Uterus (tissue), 2 donors: ENCODE measurements around the gene NUP133.

Source experiments
- CTCF ChIP-seq, 4 experiments: fragments of 200-600 bp in 2 of 4; fragments of 450-650 bp in 2 of 4; sonication (generic) in 2 of 4; IDR thresholded peaks; one replicate each; pipeline ENCODE4 v1.5.1; 2016 to 2019; ENCODE audit warnings: antibody characterized with exemption in 4 of 4, mild to moderate bottlenecking in 2 of 4, moderate library complexity in 1 of 4
- POLR2A ChIP-seq, 2 donors: fragments of 450-650 bp; IDR thresholded peaks; one replicate each; pipeline ENCODE4 v1.6.1; 2016; ENCODE audit warnings: antibody characterized with exemption in 2 of 2, mild to moderate bottlenecking in 1 of 2, moderate library complexity in 1 of 2

DNA sequence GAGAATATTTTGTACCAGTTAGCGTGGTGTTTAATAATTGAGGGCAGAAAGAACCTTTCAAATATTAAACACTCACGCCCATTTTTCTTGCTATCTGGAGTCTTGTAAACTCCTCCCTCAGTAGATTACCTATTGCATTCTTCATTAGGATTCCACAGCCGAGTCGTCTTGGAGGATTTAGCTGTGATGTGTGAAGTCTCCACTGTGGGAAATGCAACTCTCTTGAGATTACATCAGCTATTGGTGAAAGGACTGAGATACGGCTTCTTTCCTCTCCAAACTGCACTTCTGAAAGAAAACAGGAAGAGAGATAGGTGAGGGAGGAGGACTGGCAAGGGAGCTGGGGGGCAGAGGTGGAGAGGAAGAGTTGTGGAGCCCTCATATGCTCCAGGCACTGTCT lies 110.4 kb downstream of the NUP133 start:
- no peak for TF ChIP-seq CTCF (IDR thresholded peaks at IDR 0.05)
- TF ChIP-seq POLR2A (IDR thresholded peaks at IDR 0.05) = no peak
